Stomach (tissue), 9 donors: ENCODE data around the gene KRT34. TPM values are rescaled to one million over a fixed set of nuclear protein-coding genes. Genes with fewer than 3 reads are reported as not detected.
"Not testable (repeated sequence)": the region's sequence is repeated elsewhere in the genome, so short reads cannot be mapped to it uniquely, and the experiment has no call there.

Source experiments
- DNase-seq, 2 donors: peaks; one replicate each; pipeline versions ENCODE4 v3.0.0 to v3.0.0-alpha.2; 2013 to 2019
- H3K27ac ChIP-seq, 5 donors: fragments of 200-600 bp in 4 of 5; sonication (generic) in 4 of 5; one replicate each; pipeline ENCODE4 v1.5.1; 2013 to 2019; ENCODE audit warnings: mild to moderate bottlenecking in 1 of 5, moderate library complexity in 1 of 5
- H3K27me3 ChIP-seq, 3 donors: fragments of 200-600 bp; sonication (generic); one replicate each; pipeline ENCODE4 v1.5.1; 2017 to 2019; ENCODE audit warnings: mixed run types in 1 of 3
- H3K36me3 ChIP-seq, 4 donors: fragments of 200-600 bp; sonication (generic); 1 replicate in 3 of 4; 2 replicates in 1 of 4; pipeline ENCODE4 v1.5.1; 2016 to 2019
- H3K4me1 ChIP-seq, 4 donors: fragments of 200-600 bp; sonication (generic); one replicate each; pipeline ENCODE4 v1.5.1; 2016 to 2019
- H3K4me3 ChIP-seq, 4 donors: fragments of 200-600 bp; sonication (generic) in 3 of 4; one replicate each; pipeline ENCODE4 v1.5.1; 2016 to 2019; ENCODE audit warnings: mild to moderate bottlenecking in 1 of 4
- H3K9me3 ChIP-seq, 4 donors: fragments of 200-600 bp; sonication (generic); one replicate each; pipeline ENCODE4 v1.5.1; 2016 to 2019
- CTCF ChIP-seq, 7 experiments: fragments of 450-650 bp in 4 of 7; fragments of 200-600 bp in 3 of 7; sonication (generic) in 3 of 7; IDR thresholded peaks; one replicate each; pipeline ENCODE4 v1.5.1; 2016 to 2019; ENCODE audit warnings: antibody characterized with exemption in 7 of 7, control low read depth in 2 of 7, mild to moderate bottlenecking in 1 of 7
- EP300 ChIP-seq: sonication (generic); formaldehyde crosslinking; IDR thresholded peaks from one replicate; pipeline ENCODE4 v1.6.1; 2017; ENCODE audit warnings: antibody characterized with exemption
- POLR2A ChIP-seq, 4 donors: fragments of 450-650 bp; IDR thresholded peaks; one replicate each; pipeline ENCODE4 v1.6.1; 2016; ENCODE audit warnings: antibody characterized with exemption in 4 of 4, control low read depth in 2 of 4, mild to moderate bottlenecking in 1 of 4, moderate library complexity in 1 of 4
- POLR2AphosphoS5 ChIP-seq, 3 donors: sonication (generic); formaldehyde crosslinking; IDR thresholded peaks; one replicate each; pipeline ENCODE4 v1.6.1; 2016; ENCODE audit warnings: antibody characterized with exemption in 3 of 3
- WGBS, 5 donors: extraction: QIAGEN DNeasy Blood & Tissue Kit in 3 of 5; methylation state at CpG; one replicate each; pipeline versions ENCODE4 v1.1.5 to v1.1.7; 2013 to 2018; 5-methylcytosine and 5-hydroxymethylcytosine counted together
- intact Hi-C: fragments of 100-400 bp; cut with DNase I; formaldehyde crosslinking; loops from one replicate; pipeline ENCODE4 v1.15.1; 2023; ENCODE audit warnings: low total_unique reads
- polyA plus RNA-seq, 3 donors: library from polyadenylated mRNA; stranded (reverse); fragments of 200-250 nt; gene quantifications; one replicate each; pipeline ENCODE4 v1.2.3, GENCODE V29; 2013
- total RNA-seq, 5 donors: library from RNA; depleted of rRNA; stranded (reverse); fragments of >200 nt; gene quantifications; one replicate each; pipeline versions ENCODE4 v1.1.0 to v1.2.3, GENCODE V29; 2014 to 2016
- donor health status: healthy with polysubstance abuse.
- donor health status: Bipolar disorder and iron deficiency.
- donor health status: healthy.

The KRT34 gene
- total and polyA plus RNA-seq, 8 donors: 0.20 TPM; not detected in 7

GRCh38 chr17:41386227-41386626 lies 4.1 kb upstream of the KRT34 start:
- H3K9me3 ChIP-seq: peaks cover 0 to 23% (median 20%) of the 10 kb centered on the region in 4 donors
- H3K4me3 ChIP-seq: no peak overlapping the region
- intact Hi-C loops: no loop called here
- no peaks in the 10 kb centered on the region for H3K36me3 ChIP-seq
- peaks cover 0 to 21% (median 0%) of the 10 kb centered on the region in 3 donors for H3K27me3 ChIP-seq
- H3K27ac ChIP-seq: no peak overlapping the region
- H3K4me1 ChIP-seq: no peaks in the 10 kb centered on the region
- WGBS, 5 donors: 90 to 100% (median 96%) methylated on average over 1 of the region's 1 CpG
- TF ChIP-seq CTCF (IDR thresholded peaks at IDR 0.05) (no peak), POLR2A (IDR thresholded peaks at IDR 0.05) (no peak), POLR2AphosphoS5 (IDR thresholded peaks at IDR 0.05) (no peak), EP300 (no peak)
- DNase-seq: no peak

GRCh38 chr17:41383690-41384089 lies 1.6 kb upstream of the KRT34 start:
- intact Hi-C loops: no loop called here
- H3K4me3 ChIP-seq: no peak overlapping the region
- peaks cover 0 to 10% (median 0%) of the 10 kb centered on the region in 3 donors for H3K27me3 ChIP-seq
- WGBS, 5 donors: 95 to 100% (median 95%) methylated on average over 1 of the region's 1 CpG
- no peak overlapping the region for H3K27ac ChIP-seq
- peaks cover 0 to 23% (median 20%) of the 10 kb centered on the region in 4 donors for H3K9me3 ChIP-seq
- no peaks in the 10 kb centered on the region for H3K36me3 ChIP-seq
- DNase-seq: no peak
- no peaks in the 10 kb centered on the region for H3K4me1 ChIP-seq
- no peak for TF ChIP-seq CTCF (IDR thresholded peaks at IDR 0.05)
- no peak for TF ChIP-seq POLR2AphosphoS5 (IDR thresholded peaks at IDR 0.05)
- no peak for TF ChIP-seq EP300
- TF ChIP-seq POLR2A (IDR thresholded peaks at IDR 0.05): no peak

GRCh38 chr17:41382394-41382793 lies 288 bp upstream of the KRT34 start:
- Histone ChIP-seq H3K9me3 (peaks cover 0 to 19% (median 17%) of the 10 kb centered on the region in 4 donors), H3K36me3 (no peaks in the 10 kb centered on the region), H3K27ac (no peak overlapping the region), H3K4me1 (no peaks in the 10 kb centered on the region), H3K4me3 (no peak overlapping the region), H3K27me3 (peaks cover 0 to 10% (median 0%) of the 10 kb centered on the region in 3 donors)
- 78 to 100% (median 97%) methylated on average over 1 of the region's 1 CpG for WGBS, 5 donors
- TF ChIP-seq POLR2AphosphoS5 (IDR thresholded peaks at IDR 0.05) (no peak), POLR2A (IDR thresholded peaks at IDR 0.05) (no peak), EP300 (no peak), CTCF (IDR thresholded peaks at IDR 0.05) (no peak)
- no peak for DNase-seq
- intact Hi-C loops: no loop called here

- H3K4me1 ChIP-seq, H3K36me3 ChIP-seq, H3K4me3 ChIP-seq, H3K9me3 ChIP-seq, intact Hi-C loops, H3K27me3 ChIP-seq, DNase-seq, H3K27ac ChIP-seq: not testable (repeated sequence)
- WGBS, 5 donors: 86 to 96% (median 90%) methylated on average over 7 of the region's 7 CpGs
These were observed 2.0 kb downstream of the KRT34 start for GRCh38 chr17:41380091-41380490.

DNA sequence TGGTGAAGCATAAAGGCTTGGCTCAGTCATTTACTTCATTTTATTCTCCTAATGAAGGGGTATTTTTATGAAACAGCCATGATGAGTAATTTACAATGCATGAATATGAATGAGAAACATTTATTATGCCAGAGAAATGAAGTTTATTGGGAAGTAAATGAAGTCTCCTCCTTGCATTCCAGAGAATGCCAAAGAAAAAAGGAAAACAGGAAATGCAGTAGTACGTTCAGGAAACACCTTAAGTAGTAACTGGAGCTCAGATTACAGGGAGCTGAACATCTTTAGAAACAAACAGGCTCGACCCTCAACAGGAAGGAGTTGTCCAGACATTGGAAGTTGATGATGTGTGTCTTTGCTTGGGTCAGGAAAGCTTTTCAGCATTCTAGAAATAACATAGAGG lies 4.6 kb downstream of the KRT34 start:
- no peaks in the 10 kb centered on the region for H3K36me3 ChIP-seq
- intact Hi-C loops: no loop called here
- no peaks in the 10 kb centered on the region for H3K9me3 ChIP-seq
- H3K27ac ChIP-seq: no peak overlapping the region
- WGBS, 5 donors: 12 to 30% (median 18%) methylated on average over 2 of the region's 2 CpGs
- H3K4me3 ChIP-seq: no peak overlapping the region
- H3K27me3 ChIP-seq: peaks cover 0 to 5% (median 0%) of the 10 kb centered on the region in 3 donors
- H3K4me1 ChIP-seq: no peaks in the 10 kb centered on the region
- DNase-seq: no peak
- TF ChIP-seq POLR2AphosphoS5 (IDR thresholded peaks at IDR 0.05) (no peak), EP300 (no peak), POLR2A (IDR thresholded peaks at IDR 0.05) (no peak), CTCF (IDR thresholded peaks at IDR 0.05) (no peak)
